Stimulated activated CD4-positive, alpha-beta T cell treated with anti-CD3 and anti-CD28 coated beads, Interleukin-1b, Interleukin-23, amount 100 ng/mL, for 1 hour (primary cell): ENCODE results near the gene ROR1.

Source experiments
- DNase-seq, 2 donors: peaks; one replicate each; pipeline ENCODE4 v3.0.0-alpha.2; 2020; ENCODE audit warnings: low read depth in 2 of 2

ROR1 gene

GRCh38 chr1:63883494-63884235, 109.8 kb downstream of the ROR1 start:
- no peak for DNase-seq

- no peak for DNase-seq
Measured at GRCh38 chr1:63884486-63884885, 110.7 kb downstream of the ROR1 start.

- DNase-seq, result no peak
Measured at GRCh38 chr1:63885899-63886298, 112.1 kb downstream of the ROR1 start.

GRCh38 chr1:63886340-63886739, 112.5 kb downstream of the ROR1 start:
- DNase-seq, result no peak

GRCh38 chr1:63887809-63888208, 114.0 kb downstream of the ROR1 start:
- DNase-seq, result no peak

GRCh38 chr1:63888984-63889383, 115.2 kb downstream of the ROR1 start:
- no peak for DNase-seq

GRCh38 chr1:63890468-63890867, 116.7 kb downstream of the ROR1 start:
- no peak for DNase-seq

GRCh38 chr1:63891060-63891690, 117.4 kb downstream of the ROR1 start:
- no peak for DNase-seq

GRCh38 chr1:63892632-63893395, 119.0 kb downstream of the ROR1 start:
- no peak for DNase-seq

GRCh38 chr1:63893976-63894375, 120.2 kb downstream of the ROR1 start:
- no peak for DNase-seq

GRCh38 chr1:63894627-63895265, 120.9 kb downstream of the ROR1 start:
- no peak for DNase-seq

- no peak for DNase-seq
Measured at GRCh38 chr1:63896755-63897154, 122.9 kb downstream of the ROR1 start.

GRCh38 chr1:63898428-63899196, 124.8 kb downstream of the ROR1 start:
- DNase-seq, result no peak

GRCh38 chr1:63901094-63901493, 127.3 kb downstream of the ROR1 start:
- no peak for DNase-seq

GRCh38 chr1:63902844-63903589, 129.2 kb downstream of the ROR1 start:
- DNase-seq, result no peak

- no peak for DNase-seq
Measured at GRCh38 chr1:63903947-63904610, 130.3 kb downstream of the ROR1 start.

GRCh38 chr1:63904826-63905225, 131.0 kb downstream of the ROR1 start:
- DNase-seq, result no peak

- no peak for DNase-seq
Measured at GRCh38 chr1:63906047-63906704, 132.4 kb downstream of the ROR1 start.

- no peak for DNase-seq
Measured at GRCh38 chr1:63907051-63907450, 133.2 kb downstream of the ROR1 start.

GRCh38 chr1:63908016-63908415, 134.2 kb downstream of the ROR1 start:
- DNase-seq, result no peak
